Endodermal cell (in vitro differentiated cells): ENCODE data around the gene UBE2M. TPM values are rescaled to one million over a fixed set of nuclear protein-coding genes. Genes with fewer than 3 reads are reported as not detected.

ENCODE experiments used
- DNase-seq: peaks from one replicate; pipeline ENCODE4 v3.0.0-alpha.2; 2017
- H3K27ac ChIP-seq: 2 replicates; pipeline ENCODE4 v1.5.1; 2013; ENCODE audit warnings: mild to moderate bottlenecking, low read depth, low read length, moderate library complexity
- H3K27me3 ChIP-seq: 2 replicates; pipeline ENCODE4 v1.6.1; 2013; ENCODE audit warnings: mild to moderate bottlenecking, low read length, moderate library complexity; ENCODE audit not compliant: insufficient read depth, control insufficient read depth, poor library complexity, severe bottlenecking
- H3K36me3 ChIP-seq: 2 replicates; pipeline ENCODE4 v1.7.0; 2013; ENCODE audit warnings: mild to moderate bottlenecking, low read length, moderate library complexity; ENCODE audit not compliant: control insufficient read depth, insufficient read depth
- H3K4me1 ChIP-seq: one replicate; pipeline ENCODE4 v1.7.0; 2013; ENCODE audit warnings: low read length; ENCODE audit not compliant: control insufficient read depth, insufficient read depth
- H3K4me3 ChIP-seq: 2 replicates; pipeline ENCODE4 v1.5.1; 2013; ENCODE audit warnings: mild to moderate bottlenecking, low read length, moderate library complexity
- H3K9ac ChIP-seq: 2 replicates; pipeline ENCODE4 v1.6.1; 2013; ENCODE audit warnings: mild to moderate bottlenecking, low read length, moderate library complexity; ENCODE audit not compliant: poor library complexity, severe bottlenecking; ENCODE audit errors: extremely low read depth
- H3K9me3 ChIP-seq: 2 replicates; pipeline ENCODE4 v1.6.1; 2013; ENCODE audit warnings: mild to moderate bottlenecking, low read length, moderate library complexity; ENCODE audit not compliant: control insufficient read depth
- H3K27ac Mint-ChIP-seq: 2 replicates; pipeline ENCODE4 v1.8.0; 2020; ENCODE audit warnings: mixed read lengths
- H3K27me3 Mint-ChIP-seq: 2 replicates; pipeline ENCODE4 v1.8.0; 2021; ENCODE audit warnings: mild to moderate bottlenecking, mixed read lengths; ENCODE audit not compliant: insufficient read depth
- H3K36me3 Mint-ChIP-seq: 2 replicates; pipeline ENCODE4 v1.8.0; 2020; ENCODE audit warnings: low read depth, mixed read lengths
- H3K4me1 Mint-ChIP-seq: 2 replicates; pipeline ENCODE4 v1.8.0; 2020; ENCODE audit warnings: mixed read lengths
- H3K4me3 Mint-ChIP-seq: 2 replicates; pipeline ENCODE4 v1.8.0; 2020; ENCODE audit warnings: mild to moderate bottlenecking, moderate library complexity, mixed read lengths
- H3K9me3 Mint-ChIP-seq: 2 replicates; pipeline ENCODE4 v1.8.0; 2020; ENCODE audit warnings: mild to moderate bottlenecking, mixed read lengths
- CTCF ChIP-seq: fragments of 200-600 bp; sonication (generic); conservative IDR thresholded peaks from 2 replicates; pipeline ENCODE4 v1.5.0; 2021; ENCODE audit warnings: antibody characterized with exemption, mild to moderate bottlenecking
- WGBS, 2 experiments: methylation state at CpG; one replicate each; pipeline versions ENCODE4 v1.1.5 to v1.1.7; 2013; ENCODE audit warnings: missing lambda C conversion rate in 2 of 2, mixed read lengths in 1 of 2; ENCODE audit not compliant: insufficient coverage in 1 of 2, insufficient read length in 1 of 2; 5-methylcytosine and 5-hydroxymethylcytosine counted together
- total RNA-seq, 2 donors: library from RNA; stranded (reverse); fragmentation: NEBNext Ultra II Directional in 1 of 2; extraction: Animal tissue kit (Norgen Biotek cat#: 25700) in 1 of 2; gene quantifications; 2 replicates in 1 of 2; 3 replicates in 1 of 2; pipeline ENCODE4 v1.2.1, GENCODE V29; 2021

UBE2M gene
- total RNA-seq, 2 donors from 2014 or later = 90.8 to 116 TPM

GRCh38 chr19:58554494-58555368 lies 3.7 kb downstream of the UBE2M start, which contains the start of gene CHMP2A:
Gene CHMP2A (minus strand): TSS chr19:58555105. CDS start chr19:58554212, 893 bp downstream.
- peak; percentile 99 for DNase-seq
- Histone ChIP-seq H3K27ac (peak within 1 kb of the TSS; percentile 84), H3K27me3 (no peaks in the 10 kb centered on the region), H3K36me3 (peaks cover 57% of the 10 kb centered on the region), H3K9ac (peak within 1 kb of the TSS; percentile 70), H3K4me1 (no peaks in the 10 kb centered on the region), H3K4me3 (peak within 1 kb of the TSS; percentile 86), H3K9me3 (no peaks in the 10 kb centered on the region)
- peak within 1 kb of the TSS; percentile 96 for H3K4me3 Mint-ChIP-seq
- WGBS, 2 experiments = 3 to 9% methylated on average over 41 to 69 of the region's 69 CpGs
- peak within 1 kb of the TSS; percentile 99 for H3K27ac Mint-ChIP-seq
- H3K27me3 Mint-ChIP-seq = no peaks in the 10 kb centered on the region
- TF ChIP-seq CTCF = no peak
- H3K9me3 Mint-ChIP-seq = no peaks in the 10 kb centered on the region
- H3K4me1 Mint-ChIP-seq = peaks cover 27% of the 10 kb centered on the region
- peaks cover 43% of the 10 kb centered on the region for H3K36me3 Mint-ChIP-seq

GRCh38 chr19:58553799-58554493 lies 4.5 kb downstream of the UBE2M start:
- Mint-ChIP-seq H3K36me3 (peaks cover 48% of the 10 kb centered on the region), H3K27ac (peak overlapping the region; percentile 99), H3K27me3 (no peaks in the 10 kb centered on the region), H3K9me3 (no peaks in the 10 kb centered on the region), H3K4me1 (peaks cover 27% of the 10 kb centered on the region), H3K4me3 (peak overlapping the region; percentile 91)
- Histone ChIP-seq H3K27ac (peak overlapping the region; percentile 84), H3K9ac (peak overlapping the region; percentile 70), H3K4me3 (peak overlapping the region; percentile 86), H3K9me3 (no peaks in the 10 kb centered on the region), H3K27me3 (no peaks in the 10 kb centered on the region), H3K36me3 (peaks cover 65% of the 10 kb centered on the region), H3K4me1 (no peaks in the 10 kb centered on the region)
- peak; percentile 67 for DNase-seq
- no peak for TF ChIP-seq CTCF
- 77 to 79% methylated on average over 15 to 18 of the region's 18 CpGs for WGBS, 2 experiments

- no peak overlapping the region for H3K4me3 Mint-ChIP-seq
- no peak overlapping the region for H3K9ac ChIP-seq
These were observed 5.8 kb downstream of the UBE2M start for GRCh38 chr19:58552655-58553054.

More at GRCh38 chr19:58552655-58553054, 5.8 kb downstream of the UBE2M start:
- H3K27ac Mint-ChIP-seq = peak overlapping the region; percentile 24
- peaks cover 57% of the 10 kb centered on the region for H3K36me3 Mint-ChIP-seq
- Histone ChIP-seq H3K27ac (no peak overlapping the region), H3K4me3 (no peak overlapping the region), H3K36me3 (peaks cover 78% of the 10 kb centered on the region), H3K4me1 (no peaks in the 10 kb centered on the region), H3K9me3 (no peaks in the 10 kb centered on the region), H3K27me3 (no peaks in the 10 kb centered on the region)
- no peaks in the 10 kb centered on the region for H3K9me3 Mint-ChIP-seq
- no peak for TF ChIP-seq CTCF
- DNase-seq = no peak
- H3K4me1 Mint-ChIP-seq = peaks cover 27% of the 10 kb centered on the region
- H3K27me3 Mint-ChIP-seq = no peaks in the 10 kb centered on the region
- 85 to 99% methylated on average over 2 of the region's 2 CpGs for WGBS, 2 experiments
